GM12873 (cell line): ENCODE data around the gene MAP3K7CL.

Experiments
- TF ChIP-seq, protein P1 (sequence below): IDR thresholded peaks from 2 replicates; pipeline ENCODE4 v1.5.1; 2012; ENCODE audit warnings: low read depth, mild to moderate bottlenecking, moderate library complexity, low read length, control low read depth; ENCODE audit not compliant: insufficient read depth; ENCODE audit errors: missing control alignments

The MAP3K7CL gene

DNA sequence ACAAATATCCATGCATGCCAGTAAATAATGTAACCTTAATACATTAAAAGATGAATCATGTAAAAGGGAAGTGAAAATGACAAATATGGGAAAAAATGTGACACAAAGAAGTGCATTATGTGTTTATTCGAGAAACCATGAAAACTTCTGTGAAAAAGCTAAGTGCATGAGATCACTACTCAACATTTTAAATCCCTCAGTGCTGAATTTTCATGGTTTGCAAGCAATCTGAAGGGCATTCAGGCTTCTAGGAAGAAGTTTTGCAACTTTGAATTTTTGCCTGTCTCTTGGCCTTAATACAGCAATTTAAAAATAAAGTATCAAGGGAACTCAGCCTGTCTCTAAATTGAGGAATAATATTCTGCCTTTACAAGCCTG, 78.2 kb downstream of the MAP3K7CL start:
- TF ChIP-seq, protein P1, sequence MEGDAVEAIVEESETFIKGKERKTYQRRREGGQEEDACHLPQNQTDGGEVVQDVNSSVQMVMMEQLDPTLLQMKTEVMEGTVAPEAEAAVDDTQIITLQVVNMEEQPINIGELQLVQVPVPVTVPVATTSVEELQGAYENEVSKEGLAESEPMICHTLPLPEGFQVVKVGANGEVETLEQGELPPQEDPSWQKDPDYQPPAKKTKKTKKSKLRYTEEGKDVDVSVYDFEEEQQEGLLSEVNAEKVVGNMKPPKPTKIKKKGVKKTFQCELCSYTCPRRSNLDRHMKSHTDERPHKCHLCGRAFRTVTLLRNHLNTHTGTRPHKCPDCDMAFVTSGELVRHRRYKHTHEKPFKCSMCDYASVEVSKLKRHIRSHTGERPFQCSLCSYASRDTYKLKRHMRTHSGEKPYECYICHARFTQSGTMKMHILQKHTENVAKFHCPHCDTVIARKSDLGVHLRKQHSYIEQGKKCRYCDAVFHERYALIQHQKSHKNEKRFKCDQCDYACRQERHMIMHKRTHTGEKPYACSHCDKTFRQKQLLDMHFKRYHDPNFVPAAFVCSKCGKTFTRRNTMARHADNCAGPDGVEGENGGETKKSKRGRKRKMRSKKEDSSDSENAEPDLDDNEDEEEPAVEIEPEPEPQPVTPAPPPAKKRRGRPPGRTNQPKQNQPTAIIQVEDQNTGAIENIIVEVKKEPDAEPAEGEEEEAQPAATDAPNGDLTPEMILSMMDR, result no peak

- TF ChIP-seq, protein P1, result no peak
Measured at GRCh38 chr21:29209696-29210095, 79.3 kb downstream of the MAP3K7CL start.

- TF ChIP-seq, protein P1, result no peak
Measured at GRCh38 chr21:29211205-29211604, 80.8 kb downstream of the MAP3K7CL start.

DNA sequence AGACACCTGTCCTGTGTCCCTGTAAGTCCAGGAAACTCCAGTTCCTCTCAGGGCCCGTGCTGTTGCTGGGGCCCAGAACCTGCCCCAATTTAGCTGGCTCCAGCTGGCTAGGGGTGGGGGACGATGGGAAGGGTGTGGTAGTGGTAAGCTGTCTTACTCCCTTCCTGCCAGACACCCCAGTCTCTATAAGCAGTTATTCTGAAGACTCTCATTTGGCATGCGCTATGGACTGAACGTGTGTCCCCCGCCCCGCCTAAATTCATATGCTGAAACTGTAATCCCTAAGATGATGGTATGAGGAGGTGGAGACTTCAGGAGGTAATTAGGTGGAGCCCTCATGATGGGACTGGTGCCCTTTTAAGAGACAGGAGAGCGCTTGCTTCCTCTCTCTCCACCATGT, 82.0 kb downstream of the MAP3K7CL start:
- TF ChIP-seq, protein P1, result no peak

DNA sequence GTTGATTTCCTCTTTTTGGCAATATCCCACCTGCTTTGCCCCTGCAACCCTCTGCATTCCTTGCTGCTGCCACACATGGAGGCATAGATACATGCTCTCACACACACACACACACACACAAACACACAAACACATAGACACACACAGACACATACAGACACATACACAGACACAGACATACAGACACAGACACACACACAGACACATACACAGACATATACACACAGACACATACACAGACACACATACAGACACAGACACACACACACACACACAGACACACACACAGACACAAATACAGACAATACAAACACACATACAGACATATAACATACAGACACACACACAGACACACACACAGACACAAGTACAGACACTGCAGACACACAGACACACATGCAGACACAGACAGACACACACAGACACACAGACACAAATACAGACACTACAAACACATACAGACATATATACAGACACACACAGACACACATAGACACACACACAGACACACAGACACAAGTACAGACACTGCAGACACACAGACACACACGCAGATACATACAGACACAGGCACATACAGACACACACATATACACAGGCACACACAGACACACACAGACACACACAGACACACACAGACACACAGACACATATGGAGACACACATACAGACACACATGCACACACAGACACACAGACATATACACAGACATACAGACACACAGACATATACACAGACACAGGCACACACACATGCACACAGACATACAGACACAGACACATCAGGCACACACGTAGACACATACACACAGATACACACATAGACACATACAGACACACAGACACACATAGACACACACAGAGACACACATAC, 83.3 kb downstream of the MAP3K7CL start:
- TF ChIP-seq, protein P1, result no peak

- TF ChIP-seq, protein P1, result no peak
Measured at GRCh38 chr21:29215709-29216108, 85.3 kb downstream of the MAP3K7CL start.

DNA sequence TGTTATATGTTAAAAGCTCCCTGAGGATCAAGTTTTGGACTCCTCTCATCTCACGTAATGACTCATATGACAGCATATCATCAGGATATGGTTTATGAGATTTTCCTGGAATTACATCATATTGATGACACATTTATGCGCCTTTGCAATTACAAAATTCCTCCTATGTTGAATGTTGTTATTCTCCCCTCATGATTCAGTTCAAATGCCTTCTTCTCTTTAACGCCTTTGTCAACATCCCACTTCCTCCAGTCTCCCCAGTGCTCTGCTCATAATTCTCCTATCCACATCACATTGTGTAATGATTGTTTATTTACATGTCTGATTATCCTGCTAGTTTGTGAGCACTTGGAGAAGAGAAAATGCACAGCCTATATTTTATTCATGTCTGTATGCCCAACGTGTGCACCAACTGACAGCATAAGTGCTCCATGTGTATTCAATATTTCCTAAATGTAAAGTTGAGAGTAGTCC, 87.4 kb downstream of the MAP3K7CL start:
- TF ChIP-seq, protein P1, result no peak
